Upper lobe of left lung (tissue), 6 donors: ENCODE data around the gene SLC19A3. TPM values are rescaled to one million over a fixed set of nuclear protein-coding genes. Genes with fewer than 3 reads are reported as not detected.
"Not testable (repeated sequence)": the region's sequence is repeated elsewhere in the genome, so short reads cannot be mapped to it uniquely, and the experiment has no call there.

Experiments
- ATAC-seq, 2 donors: fragments of 200-7000 bp; cut with Tn5 transposase; one replicate each; pipeline ENCODE4 v1.9.1; 2022; ENCODE audit warnings: mild to moderate bottlenecking in 2 of 2, moderate library complexity in 2 of 2; ENCODE audit not compliant: low FRiP score in 2 of 2
- DNase-seq, 2 donors: peaks; one replicate each; pipeline ENCODE4 v3.0.0-alpha.2; 2019 to 2020
- H3K27ac ChIP-seq, 4 donors: fragments of 200-600 bp; sonication (generic); one replicate each; pipeline ENCODE4 v1.5.1; 2016 to 2019
- H3K27me3 ChIP-seq, 4 donors: fragments of 200-600 bp; sonication (generic); one replicate each; pipeline ENCODE4 v1.5.1; 2017 to 2019
- H3K36me3 ChIP-seq, 4 donors: fragments of 200-600 bp; sonication (generic); one replicate each; pipeline ENCODE4 v1.5.1; 2016 to 2019
- H3K4me1 ChIP-seq, 4 donors: fragments of 200-600 bp; sonication (generic); one replicate each; pipeline ENCODE4 v1.5.1; 2018 to 2019
- H3K4me3 ChIP-seq, 4 donors: fragments of 200-600 bp; sonication (generic); one replicate each; pipeline ENCODE4 v1.5.1; 2017 to 2019; ENCODE audit warnings: mild to moderate bottlenecking in 2 of 4, moderate library complexity in 1 of 4
- H3K9me3 ChIP-seq, 4 donors: fragments of 200-600 bp; sonication (generic); one replicate each; pipeline ENCODE4 v1.5.1; 2018 to 2019
- EP300 ChIP-seq, 4 donors: sonication (generic); formaldehyde crosslinking; IDR thresholded peaks; one replicate each; pipeline ENCODE4 v1.5.1; 2017; ENCODE audit warnings: antibody characterized with exemption in 4 of 4, control low read depth in 2 of 4
- POLR2A ChIP-seq, 4 donors: fragments of 450-650 bp; IDR thresholded peaks; one replicate each; pipeline ENCODE4 v1.5.1; 2016 to 2017; ENCODE audit warnings: antibody characterized with exemption in 4 of 4, mild to moderate bottlenecking in 2 of 4
- POLR2AphosphoS5 ChIP-seq, 2 donors: sonication (generic); formaldehyde crosslinking; IDR thresholded peaks; one replicate each; pipeline ENCODE4 v1.5.1; 2017; ENCODE audit warnings: antibody characterized with exemption in 2 of 2
- WGBS, 2 donors: methylation state at CpG; one replicate each; pipeline ENCODE4 v1.1.5; 2017 to 2018; 5-methylcytosine and 5-hydroxymethylcytosine counted together
- total RNA-seq, 6 donors: library from RNA; depleted of rRNA in 4 of 6; stranded (reverse); fragments of >200 nt in 4 of 6; gene quantifications; one replicate each; pipeline versions ENCODE4 v1.1.0 to v1.2.1, GENCODE V29; 2016 to 2021
- TF ChIP-seq, protein P1 (sequence below), 6 experiments: fragments of 450-650 bp in 4 of 6; fragments of 200-600 bp in 2 of 6; sonication (generic) in 2 of 6; IDR thresholded peaks; one replicate each; pipeline ENCODE4 v1.5.1; 2016 to 2019; ENCODE audit warnings: antibody characterized with exemption in 6 of 6
- donor health status: DM: no; HTN: no; CAD: no; lungs with moderate emphysema.
- donor health status: DM: no; HTN: yes; CAD: no; lungs with severe emphysema.

Gene SLC19A3
- total RNA-seq, 6 donors from 2014 or later = 12.6 to 53.4 (median 32.1) TPM

DNA sequence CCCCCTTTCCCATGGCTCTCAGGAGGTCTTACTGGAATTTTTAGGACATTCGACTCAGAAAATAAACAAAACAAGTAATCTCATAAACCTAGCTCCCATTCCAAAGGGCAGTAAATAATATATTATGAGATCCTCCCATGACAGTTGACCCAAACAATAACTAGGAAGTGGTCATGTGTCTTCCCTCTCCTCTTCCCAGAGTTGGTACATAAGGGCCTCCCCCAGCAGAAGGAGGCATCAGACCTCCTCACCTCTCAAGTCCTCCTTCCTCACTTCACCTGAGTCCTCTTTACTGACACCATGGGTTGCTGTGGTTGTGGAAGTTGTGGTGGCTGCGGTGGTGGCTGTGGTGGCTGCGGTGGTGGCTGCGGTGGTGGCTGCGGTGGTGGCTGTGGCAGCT is 10.2 kb upstream of the SLC19A3 start, which contains the start of gene SCYGR7:
SCYGR7 (plus strand) TSS at position 301 of the 400 bp plus-strand sequence; CDS start at position 301, 0 bp downstream.
- TF ChIP-seq, protein P1, sequence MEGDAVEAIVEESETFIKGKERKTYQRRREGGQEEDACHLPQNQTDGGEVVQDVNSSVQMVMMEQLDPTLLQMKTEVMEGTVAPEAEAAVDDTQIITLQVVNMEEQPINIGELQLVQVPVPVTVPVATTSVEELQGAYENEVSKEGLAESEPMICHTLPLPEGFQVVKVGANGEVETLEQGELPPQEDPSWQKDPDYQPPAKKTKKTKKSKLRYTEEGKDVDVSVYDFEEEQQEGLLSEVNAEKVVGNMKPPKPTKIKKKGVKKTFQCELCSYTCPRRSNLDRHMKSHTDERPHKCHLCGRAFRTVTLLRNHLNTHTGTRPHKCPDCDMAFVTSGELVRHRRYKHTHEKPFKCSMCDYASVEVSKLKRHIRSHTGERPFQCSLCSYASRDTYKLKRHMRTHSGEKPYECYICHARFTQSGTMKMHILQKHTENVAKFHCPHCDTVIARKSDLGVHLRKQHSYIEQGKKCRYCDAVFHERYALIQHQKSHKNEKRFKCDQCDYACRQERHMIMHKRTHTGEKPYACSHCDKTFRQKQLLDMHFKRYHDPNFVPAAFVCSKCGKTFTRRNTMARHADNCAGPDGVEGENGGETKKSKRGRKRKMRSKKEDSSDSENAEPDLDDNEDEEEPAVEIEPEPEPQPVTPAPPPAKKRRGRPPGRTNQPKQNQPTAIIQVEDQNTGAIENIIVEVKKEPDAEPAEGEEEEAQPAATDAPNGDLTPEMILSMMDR (IDR thresholded peaks at IDR 0.05) = no peak
- TF ChIP-seq EP300 (IDR thresholded peaks at IDR 0.05) = no peak
- no peak for TF ChIP-seq POLR2A (IDR thresholded peaks at IDR 0.05)
- no peak for TF ChIP-seq POLR2AphosphoS5 (IDR thresholded peaks at IDR 0.05)
- H3K9me3 ChIP-seq = no peaks in the 10 kb centered on the region
- DNase-seq = no peak
- no peaks in the 10 kb centered on the region for H3K36me3 ChIP-seq
- no peak for ATAC-seq
- H3K27me3 ChIP-seq = no peaks in the 10 kb centered on the region
- 72 to 89% methylated on average over 1 to 5 of the region's 5 CpGs for WGBS, 2 donors
- no peaks in the 10 kb centered on the region for H3K4me1 ChIP-seq
- no peak within 1 kb of the TSS for H3K4me3 ChIP-seq
- H3K27ac ChIP-seq = no peak within 1 kb of the TSS

DNA sequence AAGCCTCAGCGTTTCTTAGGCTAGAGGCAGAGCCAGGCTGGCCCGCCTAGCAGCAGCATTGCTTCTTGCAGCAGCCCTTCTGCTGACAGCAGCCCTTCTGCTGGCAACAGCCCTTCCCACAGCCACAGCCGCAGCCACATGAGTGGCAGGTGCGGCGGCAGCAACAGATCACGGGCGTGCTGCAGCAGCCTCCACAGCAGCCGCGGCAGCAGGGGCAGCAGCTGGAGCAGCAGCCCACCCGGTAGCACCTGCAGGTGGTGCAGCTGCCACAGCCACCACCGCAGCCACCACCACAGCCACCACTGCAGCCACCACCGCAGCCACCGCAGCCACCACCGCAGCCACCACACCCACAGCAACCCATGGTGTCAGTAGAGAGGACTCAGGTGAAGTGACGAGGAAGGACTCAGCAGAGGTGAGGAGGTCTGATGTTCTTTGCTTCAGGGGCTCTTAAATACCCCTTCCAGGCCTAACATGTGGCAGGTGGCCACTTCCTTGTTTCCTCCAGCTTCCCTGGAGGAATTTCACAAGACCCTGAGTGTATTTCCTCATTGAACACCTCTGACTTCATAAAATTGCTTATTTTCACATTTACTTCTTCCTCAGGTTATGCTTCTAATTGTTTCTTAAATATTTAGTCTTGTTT is 6.7 kb upstream of the SLC19A3 start, which contains the start of gene SCYGR6:
SCYGR6 (minus strand) TSS at position 364 of the 646 bp plus-strand sequence; CDS start at position 364, 0 bp downstream.
- H3K27me3 ChIP-seq = no peaks in the 10 kb centered on the region
- peaks cover 0 to 3% (median 0%) of the 10 kb centered on the region in 4 donors for H3K4me1 ChIP-seq
- no peaks in the 10 kb centered on the region for H3K36me3 ChIP-seq
- no peak within 1 kb of the TSS for H3K4me3 ChIP-seq
- H3K27ac ChIP-seq = no peak within 1 kb of the TSS
- no peaks in the 10 kb centered on the region for H3K9me3 ChIP-seq
- WGBS, 2 donors = 81 to 84% methylated on average over 3 to 14 of the region's 15 CpGs
- ATAC-seq (no peak), DNase-seq (peak in 1 of 2 donors; percentile 76)
- TF ChIP-seq POLR2A (IDR thresholded peaks at IDR 0.05) (no peak), POLR2AphosphoS5 (IDR thresholded peaks at IDR 0.05) (no peak), EP300 (IDR thresholded peaks at IDR 0.05) (no peak)

- not testable (repeated sequence) for ATAC-seq
Observed at GRCh38 chr2:227722821-227723220, 5.0 kb upstream of the SLC19A3 start.

GRCh38 chr2:227720680-227721079 is 2.9 kb upstream of the SLC19A3 start:
- DNase-seq (no peak), ATAC-seq (no peak)
- no peak overlapping the region for H3K27ac ChIP-seq
- no peaks in the 10 kb centered on the region for H3K9me3 ChIP-seq
- TF ChIP-seq, protein P1 (IDR thresholded peaks at IDR 0.05) = no peak
- TF ChIP-seq POLR2AphosphoS5 (IDR thresholded peaks at IDR 0.05) (no peak), EP300 (IDR thresholded peaks at IDR 0.05) (no peak), POLR2A (IDR thresholded peaks at IDR 0.05) (no peak)
- H3K27me3 ChIP-seq = peaks cover 0 to 4% (median 0%) of the 10 kb centered on the region in 4 donors
- H3K36me3 ChIP-seq = no peaks in the 10 kb centered on the region
- WGBS, 2 donors = 76 to 91% methylated on average over 4 of the region's 4 CpGs
- no peak overlapping the region for H3K4me3 ChIP-seq
- peaks cover 0 to 14% (median 2%) of the 10 kb centered on the region in 4 donors for H3K4me1 ChIP-seq

More at GRCh38 chr2:227722821-227723220, 5.0 kb upstream of the SLC19A3 start:
- H3K27ac ChIP-seq, H3K9me3 ChIP-seq, DNase-seq, H3K27me3 ChIP-seq, H3K36me3 ChIP-seq, H3K4me1 ChIP-seq, H3K4me3 ChIP-seq: not testable (repeated sequence)
- WGBS, 2 donors = 67 to 79% methylated on average over 7 of the region's 7 CpGs

GRCh38 chr2:227719641-227720040 is 1.8 kb upstream of the SLC19A3 start:
- peak in 1 of 2 donors; percentile 45 for DNase-seq
- Histone ChIP-seq H3K27ac (no peak overlapping the region), H3K27me3 (peaks cover 0 to 4% (median 0%) of the 10 kb centered on the region in 4 donors), H3K4me1 (peaks cover 0 to 14% (median 2%) of the 10 kb centered on the region in 4 donors), H3K4me3 (no peak overlapping the region), H3K9me3 (no peaks in the 10 kb centered on the region), H3K36me3 (no peaks in the 10 kb centered on the region)
- no peak for TF ChIP-seq EP300 (IDR thresholded peaks at IDR 0.05)
- TF ChIP-seq POLR2A (IDR thresholded peaks at IDR 0.05) = no peak
- TF ChIP-seq, protein P1 (IDR thresholded peaks at IDR 0.05) = no peak
- TF ChIP-seq POLR2AphosphoS5 (IDR thresholded peaks at IDR 0.05) = no peak
- WGBS, 2 donors = 74 to 79% methylated on average over 4 of the region's 4 CpGs
- no peak for ATAC-seq
